ENCODE results near the gene GSC2.

Gene GSC2

GRCh38 chr22:19149991-19150390 lies at the start of gene GSC2:
Gene GSC2, minus strand, starts transcription at chr22:19150292. Its CDS starts 9 bp downstream, at chr22:19150283.
- no peak for DNase-seq

- no peak for DNase-seq
Measured at GRCh38 chr22:19199479-19199878, 49.4 kb upstream of the GSC2 start.

- DNase-seq = no peak
Measured at GRCh38 chr22:19197997-19198865, 48.1 kb upstream of the GSC2 start.

GRCh38 chr22:19196841-19197612 lies 46.9 kb upstream of the GSC2 start:
- no peak for DNase-seq

GRCh38 chr22:19195796-19196731 lies 46.0 kb upstream of the GSC2 start:
- DNase-seq = no peak

- no peak for DNase-seq
Measured at GRCh38 chr22:19194766-19195536, 44.9 kb upstream of the GSC2 start.

GRCh38 chr22:19193879-19194278 lies 43.8 kb upstream of the GSC2 start:
- DNase-seq = no peak

- no peak for DNase-seq
Measured at GRCh38 chr22:19187716-19188563, 37.8 kb upstream of the GSC2 start.

GRCh38 chr22:19184276-19184997 lies 34.3 kb upstream of the GSC2 start:
- DNase-seq = no peak

GRCh38 chr22:19183216-19183615 lies 33.1 kb upstream of the GSC2 start:
- no peak for DNase-seq

GRCh38 chr22:19182472-19183157 lies 32.5 kb upstream of the GSC2 start:
- DNase-seq = no peak

GRCh38 chr22:19181786-19182471 lies 31.8 kb upstream of the GSC2 start:
- no peak for DNase-seq

GRCh38 chr22:19180740-19181410 lies 30.8 kb upstream of the GSC2 start:
- DNase-seq = no peak

GRCh38 chr22:19180234-19180633 lies 30.1 kb upstream of the GSC2 start:
- no peak for DNase-seq

- DNase-seq = peak; percentile 84
Measured at GRCh38 chr22:19179497-19180048, 29.5 kb upstream of the GSC2 start.

GRCh38 chr22:19178657-19179496 lies 28.8 kb upstream of the GSC2 start, which contains the start of gene SLC25A1:
Gene SLC25A1, minus strand, starts transcription at chr22:19178736. Its CDS starts 63 bp downstream, at chr22:19178673.
- peak; percentile 90 for DNase-seq

- peak; percentile 64 for DNase-seq
Measured at GRCh38 chr22:19178065-19178656, 28.1 kb upstream of the GSC2 start.

Data from femur (tissue), 1 donor.